HG02884 (cell line): ENCODE data around the gene NOL4L.

ENCODE experiments used
- ATAC-seq: cut with Tn5 transposase; IDR thresholded peaks from one replicate; pipeline ENCODE4 v1.9.1; 2021; ENCODE audit warnings: mild to moderate bottlenecking, moderate library complexity; ENCODE audit not compliant: unreplicated experiment

NOL4L gene

GRCh38 chr20:32563311-32564272, 21.5 kb downstream of the NOL4L start:
- no peak for ATAC-seq

GRCh38 chr20:32562495-32562911, 22.6 kb downstream of the NOL4L start:
- no peak for ATAC-seq

- ATAC-seq = no peak
Observed at GRCh38 chr20:32560989-32561830, 23.9 kb downstream of the NOL4L start.

- ATAC-seq = no peak
Observed at GRCh38 chr20:32560482-32560988, 24.6 kb downstream of the NOL4L start.

- no peak for ATAC-seq
Observed at GRCh38 chr20:32559753-32560380, 25.3 kb downstream of the NOL4L start.

- no peak for ATAC-seq
Observed at GRCh38 chr20:32559205-32559752, 25.9 kb downstream of the NOL4L start.

GRCh38 chr20:32558526-32558925, 26.6 kb downstream of the NOL4L start:
- ATAC-seq = no peak

- ATAC-seq = no peak
Observed at GRCh38 chr20:32557319-32557718, 27.8 kb downstream of the NOL4L start.

GRCh38 chr20:32556312-32557184, 28.6 kb downstream of the NOL4L start:
- ATAC-seq = no peak

GRCh38 chr20:32555584-32555983, 29.5 kb downstream of the NOL4L start:
- no peak for ATAC-seq

- no peak for ATAC-seq
Observed at GRCh38 chr20:32554965-32555289, 30.2 kb downstream of the NOL4L start.

- ATAC-seq = no peak
Observed at GRCh38 chr20:32553618-32554017, 31.5 kb downstream of the NOL4L start.

- ATAC-seq = no peak
Observed at GRCh38 chr20:32551693-32552092, 33.4 kb downstream of the NOL4L start.

- ATAC-seq = no peak
Observed at GRCh38 chr20:32549842-32550241, 35.3 kb downstream of the NOL4L start.

GRCh38 chr20:32547753-32548034, 37.4 kb downstream of the NOL4L start:
- no peak for ATAC-seq

GRCh38 chr20:32546918-32547752, 38.0 kb downstream of the NOL4L start:
- ATAC-seq = no peak

- no peak for ATAC-seq
Observed at GRCh38 chr20:32544893-32545840, 40.0 kb downstream of the NOL4L start.

- no peak for ATAC-seq
Observed at GRCh38 chr20:32544260-32544722, 40.8 kb downstream of the NOL4L start.
